ENCODE measurements around the gene SAG.

The SAG gene

DNA sequence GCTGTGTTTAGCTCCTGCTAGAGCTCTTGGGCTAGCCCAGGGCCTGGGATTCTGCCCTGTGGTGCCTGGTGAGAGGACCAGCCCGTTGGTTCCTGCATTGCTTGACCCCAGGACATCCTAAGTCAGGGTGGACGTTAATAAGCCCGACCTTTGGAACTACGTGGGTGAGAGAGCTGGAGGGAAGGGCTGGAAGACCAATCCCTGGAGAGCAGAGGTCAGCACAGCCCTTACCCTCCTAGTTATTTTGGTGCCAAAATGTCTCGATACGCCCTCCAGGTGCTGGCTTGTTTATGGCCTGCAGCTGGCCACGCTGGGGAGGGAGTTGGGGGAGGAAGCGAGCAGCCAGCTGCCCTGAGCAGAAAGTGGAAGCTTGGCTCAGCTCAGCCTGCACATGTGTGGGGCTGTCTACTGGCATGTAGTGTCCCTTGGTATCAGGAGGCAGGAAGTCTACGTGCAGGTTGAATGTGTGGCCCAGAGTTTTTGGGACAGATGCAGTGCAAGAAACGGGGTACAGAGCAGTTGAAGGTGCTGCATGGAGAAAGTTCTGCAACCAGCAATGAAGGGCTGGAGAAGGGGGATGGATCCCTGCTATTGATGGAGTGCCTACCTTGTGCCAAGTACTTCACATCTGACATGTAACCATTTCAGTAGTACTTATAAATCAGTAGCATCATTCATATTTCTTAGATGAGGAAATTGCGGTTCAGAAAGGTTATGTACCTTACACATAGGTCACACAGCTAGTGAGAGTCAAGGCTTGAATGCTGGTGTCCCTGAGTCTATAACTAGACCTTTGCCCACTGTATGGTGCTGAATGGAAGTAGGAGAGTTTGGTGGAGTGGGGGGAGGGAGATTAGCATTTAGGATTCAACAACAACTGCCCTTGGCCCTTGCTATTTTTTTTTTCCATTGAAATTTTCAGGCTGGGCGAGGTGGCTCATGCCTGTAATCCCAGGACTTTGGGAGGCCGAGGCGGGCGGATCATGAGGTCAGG is 41.7 kb downstream of the SAG start:
- TF ChIP-seq CTCF (IDR thresholded peaks at IDR 0.05; ENCODE audit: low read depth, low read length) (no peak), EZH2phosphoT487 (IDR thresholded peaks at IDR 0.05; ENCODE audit: low read depth) (no peak)
- Histone ChIP-seq H3K4me1 (ENCODE audit: low read length) (peaks cover 10% of the 10 kb centered on the region), H3K9ac (ENCODE audit: low read length) (no peak overlapping the region), H3K36me3 (replicated peaks; ENCODE audit: low read depth, low read length) (no peaks in the 10 kb centered on the region), H3K4me2 (ENCODE audit: low read length) (peak overlapping the region; percentile 22; the same call in 1 of the 2 replicates), H3K79me2 (ENCODE audit: low read length) (no peaks in the 10 kb centered on the region), H2AFZ (ENCODE audit: low read depth, low read length) (no peak overlapping the region), H3K4me3 (ENCODE audit: low read length) (no peak overlapping the region), H3K27me3 (ENCODE audit: low read depth, low read length) (no peaks in the 10 kb centered on the region), H3K27ac (ENCODE audit: low read length) (no peak overlapping the region), H4K20me1 (ENCODE audit: insufficient read depth, low read length) (no peaks in the 10 kb centered on the region), H3K9me3 (ENCODE audit: insufficient read depth, low read length) (no peaks in the 10 kb centered on the region)

GRCh38 chr2:233350708-233351107 is 43.1 kb downstream of the SAG start:
- TF ChIP-seq CTCF (IDR thresholded peaks at IDR 0.05; ENCODE audit: low read depth, low read length) (no peak), EZH2phosphoT487 (IDR thresholded peaks at IDR 0.05; ENCODE audit: low read depth) (no peak)
- Histone ChIP-seq H3K9ac (ENCODE audit: low read length) (no peak overlapping the region), H3K27me3 (ENCODE audit: low read depth, low read length) (no peaks in the 10 kb centered on the region), H2AFZ (ENCODE audit: low read depth, low read length) (no peak overlapping the region), H4K20me1 (ENCODE audit: insufficient read depth, low read length) (peaks cover 5% of the 10 kb centered on the region; the same call in 1 of the 2 replicates), H3K79me2 (ENCODE audit: low read length) (peaks cover 10% of the 10 kb centered on the region), H3K27ac (ENCODE audit: low read length) (no peak overlapping the region), H3K4me2 (ENCODE audit: low read length) (no peak overlapping the region), H3K9me3 (ENCODE audit: insufficient read depth, low read length) (no peaks in the 10 kb centered on the region), H3K36me3 (replicated peaks; ENCODE audit: low read depth, low read length) (no peaks in the 10 kb centered on the region), H3K4me1 (ENCODE audit: low read length) (peaks cover 17% of the 10 kb centered on the region), H3K4me3 (ENCODE audit: low read length) (no peak overlapping the region)

DNA sequence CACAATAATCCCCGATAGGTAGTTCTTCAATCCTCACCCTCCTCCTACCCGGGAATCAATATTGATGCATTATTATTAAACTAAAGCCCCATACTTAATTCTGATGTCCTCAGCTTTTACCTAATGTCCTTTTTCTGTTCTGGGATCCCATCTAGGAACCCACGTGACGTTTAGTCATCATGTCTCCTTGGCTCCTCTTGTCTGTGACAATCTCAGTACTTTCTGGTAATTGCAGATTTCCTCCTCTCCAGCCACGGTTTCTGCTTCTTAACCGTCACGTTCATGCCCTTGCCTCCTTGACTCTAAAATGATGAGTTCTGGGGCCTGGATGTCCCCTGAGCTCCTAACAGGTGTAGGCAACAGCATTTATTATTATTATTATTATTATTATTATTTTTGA is 43.8 kb downstream of the SAG start:
- Histone ChIP-seq H3K9me3 (ENCODE audit: insufficient read depth, low read length) (no peaks in the 10 kb centered on the region), H3K4me2 (ENCODE audit: low read length) (no peak overlapping the region), H3K36me3 (replicated peaks; ENCODE audit: low read depth, low read length) (no peaks in the 10 kb centered on the region), H3K4me1 (ENCODE audit: low read length) (peaks cover 18% of the 10 kb centered on the region), H3K27ac (ENCODE audit: low read length) (no peak overlapping the region), H2AFZ (ENCODE audit: low read depth, low read length) (no peak overlapping the region), H4K20me1 (ENCODE audit: insufficient read depth, low read length) (peaks cover 6% of the 10 kb centered on the region; the same call in 1 of the 2 replicates), H3K4me3 (ENCODE audit: low read length) (no peak overlapping the region), H3K79me2 (ENCODE audit: low read length) (peaks cover 17% of the 10 kb centered on the region), H3K27me3 (ENCODE audit: low read depth, low read length) (no peaks in the 10 kb centered on the region), H3K9ac (ENCODE audit: low read length) (no peak overlapping the region)
- TF ChIP-seq EZH2phosphoT487 (IDR thresholded peaks at IDR 0.05; ENCODE audit: low read depth), result no peak
- TF ChIP-seq CTCF (IDR thresholded peaks at IDR 0.05; ENCODE audit: low read depth, low read length), result no peak

GRCh38 chr2:233352141-233352842 is 44.7 kb downstream of the SAG start:
- H3K4me2 ChIP-seq (ENCODE audit: low read length), result no peak overlapping the region
- no peak for TF ChIP-seq EZH2phosphoT487 (IDR thresholded peaks at IDR 0.05; ENCODE audit: low read depth)
- no peak for TF ChIP-seq CTCF (IDR thresholded peaks at IDR 0.05; ENCODE audit: low read depth, low read length)
- peaks cover 4% of the 10 kb centered on the region for H3K36me3 ChIP-seq (replicated peaks; ENCODE audit: low read depth, low read length)
- no peaks in the 10 kb centered on the region for H3K27me3 ChIP-seq (ENCODE audit: low read depth, low read length)
- H3K4me3 ChIP-seq (ENCODE audit: low read length), result no peak overlapping the region
- peaks cover 24% of the 10 kb centered on the region for H3K79me2 ChIP-seq (ENCODE audit: low read length)
- H3K9ac ChIP-seq (ENCODE audit: low read length), result no peak overlapping the region
- peaks cover 18% of the 10 kb centered on the region for H3K4me1 ChIP-seq (ENCODE audit: low read length)
- H4K20me1 ChIP-seq (ENCODE audit: insufficient read depth, low read length), result peaks cover 6% of the 10 kb centered on the region; the same call in 1 of the 2 replicates
- no peak overlapping the region for H3K27ac ChIP-seq (ENCODE audit: low read length)
- H3K9me3 ChIP-seq (ENCODE audit: insufficient read depth, low read length), result no peaks in the 10 kb centered on the region
- no peak overlapping the region for H2AFZ ChIP-seq (ENCODE audit: low read depth, low read length)
